ENCODE data around the gene APH1B.
"Not testable (repeated sequence)": the region's sequence is repeated elsewhere in the genome, so short reads cannot be mapped to it uniquely, and the experiment has no call there.

Gene APH1B

GRCh38 chr15:63294359-63294758, 17.0 kb downstream of the APH1B start:
- H3K4me3 ChIP-seq (ENCODE audit: low read depth, low read length): no peak overlapping the region

GRCh38 chr15:63295341-63295740, 17.9 kb downstream of the APH1B start:
- H3K4me3 ChIP-seq (ENCODE audit: low read depth, low read length): no peak overlapping the region

- H3K4me3 ChIP-seq (ENCODE audit: low read depth, low read length): no peak overlapping the region
These were observed 18.8 kb downstream of the APH1B start for GRCh38 chr15:63296195-63296594.

GRCh38 chr15:63299943-63300575, 22.7 kb downstream of the APH1B start:
- H3K4me3 ChIP-seq (ENCODE audit: low read depth, low read length): no peak overlapping the region

- H3K4me3 ChIP-seq (ENCODE audit: low read depth, low read length): no peak overlapping the region
These were observed 23.7 kb downstream of the APH1B start for GRCh38 chr15:63301088-63301487.

GRCh38 chr15:63305260-63305659, 27.9 kb downstream of the APH1B start:
- no peak overlapping the region for H3K4me3 ChIP-seq (ENCODE audit: low read depth, low read length)

GRCh38 chr15:63306492-63307073, 29.2 kb downstream of the APH1B start:
- no peak overlapping the region for H3K4me3 ChIP-seq (ENCODE audit: low read depth, low read length)

GRCh38 chr15:63308491-63308890, 31.1 kb downstream of the APH1B start:
- no peak overlapping the region for H3K4me3 ChIP-seq (ENCODE audit: low read depth, low read length)

GRCh38 chr15:63308947-63309346, 31.5 kb downstream of the APH1B start:
- no peak overlapping the region for H3K4me3 ChIP-seq (ENCODE audit: low read depth, low read length)

GRCh38 chr15:63310646-63311045, 33.2 kb downstream of the APH1B start:
- H3K4me3 ChIP-seq (ENCODE audit: low read depth, low read length): no peak overlapping the region

GRCh38 chr15:63312286-63312685, 34.9 kb downstream of the APH1B start:
- H3K4me3 ChIP-seq (ENCODE audit: low read depth, low read length): no peak overlapping the region

GRCh38 chr15:63313825-63314224, 36.4 kb downstream of the APH1B start:
- no peak overlapping the region for H3K4me3 ChIP-seq (ENCODE audit: low read depth, low read length)

GRCh38 chr15:63314409-63314808, 37.0 kb downstream of the APH1B start:
- no peak overlapping the region for H3K4me3 ChIP-seq (ENCODE audit: low read depth, low read length)

GRCh38 chr15:63318344-63318743, 40.9 kb downstream of the APH1B start:
- H3K4me3 ChIP-seq (ENCODE audit: low read depth, low read length): no peak overlapping the region

- no peak overlapping the region for H3K4me3 ChIP-seq (ENCODE audit: low read depth, low read length)
These were observed 41.7 kb downstream of the APH1B start for GRCh38 chr15:63319065-63319464.

- H3K4me3 ChIP-seq (ENCODE audit: low read depth, low read length): not testable (repeated sequence)
These were observed 43.0 kb downstream of the APH1B start for GRCh38 chr15:63320446-63320845.

- not testable (repeated sequence) for H3K4me3 ChIP-seq (ENCODE audit: low read depth, low read length)
These were observed 43.6 kb downstream of the APH1B start for GRCh38 chr15:63320981-63321380.

- no peak overlapping the region for H3K4me3 ChIP-seq (ENCODE audit: low read depth, low read length)
These were observed 44.1 kb downstream of the APH1B start for GRCh38 chr15:63321462-63321861.

- H3K4me3 ChIP-seq (ENCODE audit: low read depth, low read length): no peak overlapping the region
These were observed 45.1 kb downstream of the APH1B start for GRCh38 chr15:63322541-63322940.

- H3K4me3 ChIP-seq (ENCODE audit: low read depth, low read length): no peak overlapping the region
These were observed 46.6 kb downstream of the APH1B start for GRCh38 chr15:63323798-63324563.

GRCh38 chr15:63324770-63325169, 47.4 kb downstream of the APH1B start:
- no peak overlapping the region for H3K4me3 ChIP-seq (ENCODE audit: low read depth, low read length)
